Natural killer cell (primary cell): ENCODE measurements around the gene KCNA3. TPM values are rescaled to one million over a fixed set of nuclear protein-coding genes. Genes with fewer than 3 reads are reported as not detected.
A peak's percentile ranks its signal among the peaks of the same experiment; 100 is the strongest.

Experiments used
- ATAC-seq, 3 donors: fragments of 150-1000 bp in 2 of 3; fragments of 200-7000 bp in 1 of 3; cut with Tn5 transposase; 1 replicate in 1 of 3; 2 replicates in 2 of 3; pipeline ENCODE4 v1.10.0; 2021; ENCODE audit warnings: mild to moderate bottlenecking in 2 of 3, moderate library complexity in 2 of 3
- DNase-seq, 2 donors: peaks; one replicate each; pipeline versions ENCODE4 v3.0.0 to v3.0.0-alpha.2; 2013 to 2021; ENCODE audit warnings: mixed read lengths in 1 of 2
- H3K27ac ChIP-seq: one replicate; pipeline ENCODE4 v1.5.1; 2013; ENCODE audit warnings: mild to moderate bottlenecking, low read length
- H3K27me3 ChIP-seq: one replicate; pipeline ENCODE4 v1.6.1; 2013; ENCODE audit warnings: low read length; ENCODE audit not compliant: control insufficient read depth, insufficient read depth
- H3K36me3 ChIP-seq: one replicate; pipeline ENCODE4 v1.6.1; 2013; ENCODE audit warnings: low read length; ENCODE audit not compliant: control insufficient read depth, insufficient read depth
- H3K4me1 ChIP-seq: one replicate; pipeline ENCODE4 v1.6.1; 2013; ENCODE audit warnings: low read length; ENCODE audit not compliant: control insufficient read depth, insufficient read depth
- H3K4me3 ChIP-seq: one replicate; pipeline ENCODE4 v1.5.1; 2013; ENCODE audit warnings: low read length
- H3K9me3 ChIP-seq: one replicate; pipeline ENCODE4 v1.6.1; 2013; ENCODE audit warnings: low read length; ENCODE audit not compliant: control insufficient read depth, insufficient read depth
- H3K27ac Mint-ChIP-seq, 2 donors: one replicate each; pipeline ENCODE4 v1.8.0; 2022; ENCODE audit warnings: mild to moderate bottlenecking in 2 of 2, mixed read lengths in 2 of 2, moderate library complexity in 1 of 2
- H3K27me3 Mint-ChIP-seq, 2 donors: one replicate each; pipeline ENCODE4 v1.8.0; 2022; ENCODE audit warnings: low read depth in 2 of 2, mixed read lengths in 2 of 2
- H3K36me3 Mint-ChIP-seq: one replicate; pipeline ENCODE4 v1.8.0; 2022; ENCODE audit warnings: mixed read lengths
- H3K4me1 Mint-ChIP-seq, 2 donors: one replicate each; pipeline ENCODE4 v1.8.0; 2022; ENCODE audit warnings: mixed read lengths in 2 of 2
- H3K4me3 Mint-ChIP-seq: one replicate; pipeline ENCODE4 v1.8.0; 2022; ENCODE audit warnings: mild to moderate bottlenecking, moderate library complexity, mixed read lengths
- H3K9me3 Mint-ChIP-seq, 2 donors: one replicate each; pipeline ENCODE4 v1.8.0; 2022; ENCODE audit warnings: mixed read lengths in 2 of 2
- CTCF ChIP-seq: fragments of 200-600 bp; IDR thresholded peaks from one replicate; pipeline ENCODE4 v1.8.0; 2022; ENCODE audit warnings: antibody characterized with exemption
- WGBS: methylation state at CpG from one replicate; pipeline ENCODE4 v1.1.7; 2013; ENCODE audit warnings: missing lambda C conversion rate; ENCODE audit not compliant: insufficient coverage; 5-methylcytosine and 5-hydroxymethylcytosine counted together
- intact Hi-C: fragments of 100-400 bp; cut with micrococcal nuclease; formaldehyde crosslinking; loops from one replicate; pipeline ENCODE4 v1.14.2; 2022
- total RNA-seq, 4 donors: library from RNA; stranded (reverse); fragments of 120-200 nt in 1 of 4; gene quantifications; one replicate each; pipeline versions ENCODE4 v1.2.3 to v1.2.4, GENCODE V29; 2013 to 2022

Gene KCNA3
- total RNA-seq, 3 donors from 2014 or later (not counting 1 experiment from before 2014, with no cell fraction given), result 19.7 to 36.2 (median 30.3) TPM

DNA sequence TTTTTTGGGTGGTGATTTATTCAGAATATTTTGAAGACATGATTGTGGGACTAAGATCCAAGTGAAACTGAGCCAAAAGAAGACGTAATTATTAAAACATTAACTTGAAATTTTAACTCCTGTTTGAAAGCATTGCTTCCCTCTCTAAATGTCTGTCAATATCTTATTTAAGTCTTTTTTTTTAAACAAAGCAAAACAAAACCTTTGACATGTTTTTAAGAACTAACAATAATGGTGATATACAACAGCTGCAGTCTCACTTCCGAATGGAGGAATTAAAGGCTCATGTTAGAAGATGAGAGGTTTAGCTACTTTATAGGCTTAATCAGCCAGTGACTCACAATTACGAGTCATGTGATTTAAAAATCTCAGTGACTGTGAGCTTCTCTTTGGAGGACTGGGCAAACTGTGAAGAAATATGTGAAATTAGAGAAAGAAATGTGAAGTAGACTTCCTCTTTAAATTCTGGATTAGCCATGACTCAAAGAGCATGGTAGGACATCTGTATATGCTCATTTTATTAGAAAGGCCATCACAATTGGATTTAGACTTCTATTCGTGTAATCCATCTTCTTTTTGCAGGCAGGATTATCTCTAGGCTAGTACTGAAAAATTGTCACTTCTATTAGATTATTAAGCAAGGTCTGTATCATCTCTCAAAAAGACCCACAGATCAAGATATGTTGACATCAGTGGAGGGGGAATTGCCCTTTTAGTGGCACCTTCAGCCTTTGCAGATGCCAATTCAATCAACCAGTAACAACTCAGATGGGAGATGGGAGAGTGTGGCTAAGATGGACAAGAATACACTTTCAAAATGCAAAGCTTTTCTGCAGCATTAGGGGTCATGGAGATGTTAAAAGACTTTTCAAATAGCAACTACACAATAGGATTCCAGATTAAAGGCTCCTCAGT lies 28.7 kb downstream of the KCNA3 start:
- WGBS, result 84% methylated on average over 4 of the region's 4 CpGs
- Mint-ChIP-seq H3K4me1 (peaks cover 25 to 26% of the 10 kb centered on the region in 2 donors), H3K27ac (peak overlapping the region in 1 of 2 donors; percentile 27), H3K36me3 (no peaks in the 10 kb centered on the region), H3K27me3 (no peaks in the 10 kb centered on the region), H3K4me3 (no peak overlapping the region), H3K9me3 (no peaks in the 10 kb centered on the region)
- DNase-seq (peak in 1 of 2 donors; percentile 40), ATAC-seq (peak in 2 of 3 donors; percentile 16 to 50)
- intact Hi-C loops, result no loop called here
- Histone ChIP-seq H3K27me3 (no peaks in the 10 kb centered on the region), H3K36me3 (no peaks in the 10 kb centered on the region), H3K4me1 (peaks cover 42% of the 10 kb centered on the region), H3K27ac (no peak overlapping the region), H3K4me3 (no peak overlapping the region), H3K9me3 (no peaks in the 10 kb centered on the region)
- no peak for TF ChIP-seq CTCF

DNA sequence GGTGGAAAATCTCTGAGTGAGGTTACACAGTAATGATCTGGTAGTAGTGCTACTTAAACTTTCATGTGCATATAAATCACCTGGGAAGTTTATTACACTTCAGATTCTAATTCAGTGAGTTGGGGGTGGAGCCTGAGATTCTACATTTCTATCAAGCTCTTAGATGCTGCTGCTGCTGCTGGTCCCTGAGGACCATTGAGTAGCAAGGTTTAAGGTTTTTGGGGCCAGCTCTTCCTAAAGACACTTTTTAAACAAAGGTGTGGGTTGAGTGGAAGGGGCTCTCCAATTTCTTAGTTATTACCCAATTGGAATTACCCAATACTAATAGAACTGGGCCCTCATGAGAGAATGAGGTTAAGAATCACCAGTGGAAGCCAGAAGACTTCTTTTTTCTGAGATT lies 29.5 kb downstream of the KCNA3 start:
- H3K36me3 Mint-ChIP-seq, result no peaks in the 10 kb centered on the region
- no peaks in the 10 kb centered on the region for H3K27me3 Mint-ChIP-seq
- Histone ChIP-seq H3K4me3 (no peak overlapping the region), H3K9me3 (no peaks in the 10 kb centered on the region), H3K36me3 (no peaks in the 10 kb centered on the region), H3K27ac (no peak overlapping the region), H3K4me1 (peaks cover 50% of the 10 kb centered on the region), H3K27me3 (no peaks in the 10 kb centered on the region)
- no peak for ATAC-seq
- peak in 1 of 2 donors; percentile 4 for DNase-seq
- intact Hi-C loops, result no loop called here
- TF ChIP-seq CTCF, result no peak
- peaks cover 2 to 3% of the 10 kb centered on the region in 2 donors for H3K9me3 Mint-ChIP-seq
- H3K4me1 Mint-ChIP-seq, result peaks cover 31 to 32% of the 10 kb centered on the region in 2 donors
- no peak overlapping the region for H3K4me3 Mint-ChIP-seq
- H3K27ac Mint-ChIP-seq, result no peak overlapping the region

GRCh38 chr1:110643879-110644472 lies 30.8 kb downstream of the KCNA3 start:
- Histone ChIP-seq H3K9me3 (no peaks in the 10 kb centered on the region), H3K27me3 (no peaks in the 10 kb centered on the region), H3K36me3 (no peaks in the 10 kb centered on the region), H3K4me3 (no peak overlapping the region), H3K4me1 (peaks cover 53% of the 10 kb centered on the region), H3K27ac (no peak overlapping the region)
- Mint-ChIP-seq H3K4me3 (no peak overlapping the region), H3K36me3 (no peaks in the 10 kb centered on the region), H3K27me3 (no peaks in the 10 kb centered on the region), H3K27ac (no peak overlapping the region), H3K9me3 (peaks cover 2 to 6% of the 10 kb centered on the region in 2 donors), H3K4me1 (peaks cover 42 to 44% of the 10 kb centered on the region in 2 donors)
- ATAC-seq (no peak), DNase-seq (peak in 1 of 2 donors; percentile 36)
- no peak for TF ChIP-seq CTCF
- WGBS, result 53% methylated on average over 4 of the region's 4 CpGs
- intact Hi-C loops, result no loop called here
